HG03558 (cell line): ENCODE data around the gene ETNPPL.
"Not testable (repeated sequence)": the region's sequence is repeated elsewhere in the genome, so short reads cannot be mapped to it uniquely, and the experiment has no call there.

Experiments
- ATAC-seq: cut with Tn5 transposase; IDR thresholded peaks from one replicate; pipeline ENCODE4 v1.9.1; 2021; ENCODE audit warnings: moderate number of reproducible peaks; ENCODE audit not compliant: unreplicated experiment; ENCODE audit errors: extremely low read depth

The ETNPPL gene

DNA sequence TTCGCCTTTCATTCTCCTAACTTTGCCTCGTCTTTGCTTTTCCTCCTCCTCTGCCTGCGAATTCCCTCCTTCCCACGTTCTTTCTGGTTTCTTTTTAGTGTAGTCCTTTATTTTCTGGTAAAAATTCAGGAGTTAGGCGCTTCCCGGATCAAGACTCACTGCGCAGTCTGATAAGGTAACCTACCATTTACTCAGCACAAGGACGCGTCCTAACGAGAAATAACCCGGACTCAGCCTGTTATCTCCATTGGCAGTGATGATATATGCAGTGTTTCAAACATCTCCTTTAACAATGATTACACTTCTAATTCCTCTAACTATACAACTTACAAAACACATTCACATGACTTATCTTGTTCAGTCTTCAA, 357 bp upstream of the ETNPPL start:
- ATAC-seq: no peak

DNA sequence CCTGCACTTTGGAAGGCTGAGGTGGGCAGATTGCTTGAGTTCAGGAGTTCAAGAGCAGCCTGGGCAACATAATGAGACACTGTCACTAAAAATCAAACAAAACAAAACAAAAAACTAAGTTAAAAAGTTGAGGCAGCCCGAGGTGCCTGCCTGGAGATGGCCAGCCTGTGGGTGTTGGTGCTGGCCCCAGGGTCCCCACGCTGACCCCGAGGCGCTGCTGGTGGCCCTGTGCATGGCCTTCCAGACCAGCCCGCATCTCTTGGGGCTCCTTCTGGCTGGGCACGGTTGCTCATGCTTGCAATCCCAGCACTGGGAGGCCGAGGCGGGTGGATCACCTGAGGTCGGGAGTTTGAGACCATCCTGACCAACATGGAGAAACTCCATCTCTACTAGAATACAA, 4.4 kb downstream of the ETNPPL start:
- no peak for ATAC-seq

- no peak for ATAC-seq
Measured at GRCh38 chr4:108754327-108754726, 8.5 kb downstream of the ETNPPL start.

- no peak for ATAC-seq
Measured at GRCh38 chr4:108751321-108751720, 11.5 kb downstream of the ETNPPL start.

GRCh38 chr4:108749119-108749518, 13.7 kb downstream of the ETNPPL start:
- ATAC-seq: no peak

DNA sequence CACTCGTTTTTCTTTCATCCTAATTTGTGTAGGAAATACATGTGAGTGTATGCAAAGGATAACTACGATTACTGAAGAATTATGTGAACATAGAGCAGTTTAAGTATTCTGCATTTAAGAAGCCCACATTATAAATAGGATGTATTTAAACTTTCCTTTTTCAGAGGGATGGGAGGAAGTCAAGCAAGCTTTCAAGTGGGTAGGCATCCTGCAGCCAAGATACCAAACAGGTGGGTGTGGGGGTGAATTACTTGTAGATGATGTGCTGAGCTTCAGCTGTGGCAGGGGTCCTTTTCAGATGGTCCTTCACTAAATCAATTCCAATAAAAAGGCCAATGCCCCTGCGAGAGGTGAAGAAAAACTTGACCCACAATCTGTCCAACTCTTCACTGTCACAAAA, 16.3 kb downstream of the ETNPPL start:
- no peak for ATAC-seq

- ATAC-seq: no peak
Measured at GRCh38 chr4:108744307-108744706, 18.5 kb downstream of the ETNPPL start.

DNA sequence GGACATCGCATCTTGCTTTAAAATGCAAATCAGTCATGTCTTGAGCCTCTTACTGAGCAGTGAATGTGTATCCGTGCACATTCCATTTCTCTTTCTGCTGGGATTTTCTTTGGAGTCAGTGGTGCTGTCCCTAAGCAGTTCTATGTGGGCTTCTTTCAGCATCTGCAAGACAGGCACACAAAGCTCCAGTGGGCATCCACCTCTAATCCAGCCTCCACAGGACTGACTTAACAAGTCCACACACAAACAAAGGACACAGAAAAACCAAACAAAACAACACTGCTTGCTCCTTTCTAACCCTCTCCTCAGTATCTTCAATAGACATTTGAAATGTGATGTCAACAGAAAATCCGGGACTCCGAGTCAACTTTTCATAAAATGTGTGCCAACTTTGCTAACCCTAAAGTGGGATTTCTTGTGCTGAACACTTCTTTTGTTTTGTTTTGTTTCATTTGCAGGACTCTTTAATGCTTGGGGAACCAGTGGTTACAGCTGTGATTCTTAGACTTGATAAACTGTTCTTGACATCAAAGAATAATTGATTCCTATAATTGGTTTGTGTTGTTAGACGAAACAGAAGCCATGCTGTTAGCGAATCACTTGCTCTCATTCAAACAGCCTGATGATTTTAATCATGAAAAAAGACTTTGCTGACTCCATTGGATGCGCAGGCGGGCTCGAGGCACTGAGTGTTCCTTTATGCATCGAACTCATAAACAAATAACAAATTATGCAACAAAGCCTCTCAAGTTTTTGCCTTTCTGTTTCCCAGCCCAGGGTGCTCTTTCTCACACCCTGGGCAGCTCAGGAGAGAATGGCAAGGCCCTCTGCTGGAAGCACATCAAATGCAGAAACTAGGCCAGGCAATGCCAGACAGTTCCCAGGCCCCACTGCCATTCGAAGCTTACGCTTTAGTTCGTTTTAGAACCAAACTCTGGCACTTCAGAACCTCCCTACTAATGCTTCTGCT, 20.1 kb downstream of the ETNPPL start:
- no peak for ATAC-seq

- no peak for ATAC-seq
Measured at GRCh38 chr4:108738003-108738706, 24.7 kb downstream of the ETNPPL start.

- ATAC-seq: no peak
Measured at GRCh38 chr4:108731006-108731405, 31.8 kb downstream of the ETNPPL start.

DNA sequence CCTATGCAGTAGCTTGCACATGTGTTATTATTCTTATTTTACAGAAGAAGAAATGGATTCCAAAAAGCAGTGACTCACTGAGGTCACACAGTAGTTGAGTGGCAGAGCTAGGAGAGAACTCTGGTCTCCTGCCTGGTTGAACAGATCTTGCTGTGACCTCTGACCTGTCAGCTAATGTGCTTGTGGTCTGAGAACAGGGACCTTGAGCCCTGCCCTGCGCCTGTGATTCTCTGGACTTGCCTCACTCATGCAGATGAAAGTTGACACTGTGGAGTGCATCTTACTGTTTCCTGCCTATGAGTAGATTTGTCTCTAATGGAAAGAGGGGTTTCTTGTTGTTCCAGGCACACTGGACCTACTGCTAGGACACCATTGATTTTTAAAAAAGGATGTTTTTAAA, 32.3 kb downstream of the ETNPPL start:
- no peak for ATAC-seq

- no peak for ATAC-seq
Measured at GRCh38 chr4:108729731-108730130, 33.1 kb downstream of the ETNPPL start.

DNA sequence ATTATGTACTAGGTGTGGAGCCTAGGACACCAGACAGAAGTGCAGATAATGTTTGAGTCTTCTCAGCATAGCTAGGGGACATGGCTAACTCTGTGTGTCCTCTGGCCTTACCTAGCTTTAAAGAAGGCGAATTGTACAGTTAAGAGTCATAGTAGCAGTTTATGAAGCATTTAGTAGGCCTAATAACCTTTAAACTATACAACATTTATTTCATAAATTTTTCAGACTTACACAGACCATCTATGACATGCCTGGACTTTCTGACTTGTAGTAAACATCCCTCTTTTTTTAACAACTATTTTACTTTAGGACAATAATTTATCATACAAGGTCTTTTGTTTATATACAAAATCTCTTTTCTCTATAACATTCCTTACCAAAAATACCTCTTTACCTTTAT, 37.4 kb downstream of the ETNPPL start:
- ATAC-seq: no peak

GRCh38 chr4:108717386-108717785, 45.5 kb downstream of the ETNPPL start:
- no peak for ATAC-seq

GRCh38 chr4:108716340-108716739, 46.5 kb downstream of the ETNPPL start:
- ATAC-seq: no peak

DNA sequence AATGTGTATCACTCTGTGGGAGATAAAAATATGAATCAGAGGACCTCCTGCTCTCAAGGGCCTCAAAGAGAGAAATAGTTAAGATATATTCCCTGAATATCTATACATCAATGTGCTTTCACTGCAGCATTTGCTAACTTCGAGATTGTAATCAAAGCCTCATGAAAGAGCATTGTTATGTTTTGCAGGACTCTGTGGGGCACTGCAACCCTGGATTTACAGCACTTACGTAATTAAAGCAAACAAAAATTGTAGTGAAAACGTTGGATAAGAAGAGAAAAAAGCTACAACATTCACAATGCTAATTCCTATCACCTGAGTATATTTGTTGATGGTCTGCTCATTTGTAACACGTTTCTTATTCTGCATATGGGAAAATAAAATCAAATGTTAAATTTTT, 48.0 kb downstream of the ETNPPL start:
- ATAC-seq: no peak

DNA sequence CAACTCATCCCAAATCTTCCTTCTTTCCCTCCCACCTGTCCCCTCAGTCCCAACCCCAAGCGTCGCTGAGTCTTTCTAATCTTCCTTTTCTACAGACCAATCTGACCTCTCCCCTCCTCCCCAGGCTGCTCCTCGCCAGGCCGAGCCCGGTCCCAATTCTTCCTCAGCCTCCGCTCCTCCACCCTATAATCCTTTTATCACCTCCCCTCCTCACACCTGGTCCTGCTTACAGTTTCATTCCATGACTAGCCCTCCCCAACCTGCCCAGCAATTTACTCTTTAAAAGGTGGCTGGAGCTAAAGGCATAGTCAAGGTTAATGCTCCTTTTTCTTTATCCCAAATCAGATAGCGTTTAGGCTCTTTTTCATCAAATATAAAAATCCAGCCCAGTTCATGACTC, 52.3 kb downstream of the ETNPPL start:
- ATAC-seq: not testable (repeated sequence)

- no peak for ATAC-seq
Measured at GRCh38 chr4:108709722-108710121, 53.1 kb downstream of the ETNPPL start.

- ATAC-seq: no peak
Measured at GRCh38 chr4:108709234-108709633, 53.6 kb downstream of the ETNPPL start.

DNA sequence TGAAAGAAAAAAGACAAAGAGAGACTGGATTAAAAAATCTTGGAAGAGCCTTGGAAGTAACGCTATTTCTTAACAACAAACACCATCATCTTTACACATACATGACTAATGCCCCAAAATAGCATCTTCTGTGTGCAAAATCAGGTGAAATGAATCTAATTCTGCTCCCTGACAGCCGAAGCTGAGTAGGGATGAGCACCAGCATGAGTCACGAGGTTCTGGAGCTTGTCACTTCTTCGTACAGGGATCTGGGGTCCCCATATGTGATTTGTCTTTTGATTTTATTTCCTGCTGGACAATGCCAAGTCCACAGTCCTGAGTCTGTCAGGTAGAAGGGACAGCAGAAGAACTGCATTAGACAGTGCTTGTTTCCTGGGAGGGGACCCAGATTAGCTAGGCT, 56.6 kb downstream of the ETNPPL start:
- ATAC-seq: no peak

GRCh38 chr4:108703966-108704365, 58.9 kb downstream of the ETNPPL start:
- no peak for ATAC-seq

DNA sequence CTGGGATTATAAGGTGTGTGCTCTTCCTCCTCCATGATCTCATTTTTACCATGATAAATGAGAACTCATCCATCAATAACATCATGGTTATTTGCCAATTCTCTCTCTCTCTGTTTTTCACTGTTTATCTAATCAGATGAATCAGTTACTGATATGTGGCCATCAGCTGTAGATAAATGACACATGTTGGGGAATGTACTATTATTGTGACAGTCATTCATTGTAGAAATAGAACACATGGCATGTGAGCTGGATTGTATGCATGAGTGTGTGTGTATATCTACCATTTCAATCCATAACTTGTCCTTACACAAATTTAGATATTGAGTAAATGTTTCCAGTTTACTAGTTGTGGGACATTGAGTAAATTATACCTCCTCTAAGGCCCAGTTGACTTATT, 59.5 kb downstream of the ETNPPL start:
- ATAC-seq: no peak
